Stimulated activated naive CD4-positive, alpha-beta T cell (primary cell): ENCODE data around the gene GUCA1C.

Experiments used
- DNase-seq, 6 experiments: peaks; one replicate each; lab custom pipeline; 2025; lab: John Stamatoyannopoulos, UW

GUCA1C gene, protein sequence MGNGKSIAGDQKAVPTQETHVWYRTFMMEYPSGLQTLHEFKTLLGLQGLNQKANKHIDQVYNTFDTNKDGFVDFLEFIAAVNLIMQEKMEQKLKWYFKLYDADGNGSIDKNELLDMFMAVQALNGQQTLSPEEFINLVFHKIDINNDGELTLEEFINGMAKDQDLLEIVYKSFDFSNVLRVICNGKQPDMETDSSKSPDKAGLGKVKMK

DNA sequence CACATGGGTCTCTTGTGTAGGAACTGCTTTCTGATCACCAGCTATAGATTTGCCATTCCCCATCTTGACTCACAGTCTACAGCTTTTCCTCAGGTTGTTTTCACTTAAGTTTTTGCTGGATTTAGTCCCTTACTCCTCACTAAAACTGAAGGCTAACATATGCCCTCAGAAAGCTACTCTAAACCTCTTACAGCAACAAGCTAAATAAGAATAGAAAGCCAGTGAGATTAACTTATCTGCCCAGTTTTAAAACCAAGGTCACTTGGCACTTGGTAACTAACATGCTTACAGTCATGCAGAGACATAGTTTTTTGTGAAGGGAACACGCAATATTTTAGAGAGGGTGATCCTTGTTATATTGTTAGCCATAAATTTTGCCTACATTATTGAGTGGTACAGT, at the start of gene GUCA1C:
TSS of gene GUCA1C (minus strand) at position 180 of the 400 bp plus-strand sequence. CDS start at position 63, 117 bp downstream.
- DNase-seq, result no peak

DNA sequence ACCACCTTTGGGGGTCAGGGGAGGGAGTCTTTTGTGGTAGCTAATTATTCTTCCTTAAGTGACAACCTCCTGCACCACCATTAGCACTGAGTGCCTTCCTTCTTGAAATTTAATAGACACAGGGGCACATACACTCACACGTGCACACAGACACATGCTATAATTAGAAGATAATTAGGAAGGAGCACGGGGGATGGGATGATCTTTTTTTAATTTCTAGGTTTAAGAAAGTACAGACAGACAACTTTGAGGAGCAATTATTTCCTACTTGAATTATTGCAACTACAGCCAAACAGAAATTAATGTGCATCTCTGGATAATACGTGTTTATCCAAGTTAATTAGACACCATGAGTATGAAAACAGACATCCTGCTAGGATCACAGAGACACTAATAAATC, 44.8 kb upstream of the GUCA1C start:
- no peak for DNase-seq

DNA sequence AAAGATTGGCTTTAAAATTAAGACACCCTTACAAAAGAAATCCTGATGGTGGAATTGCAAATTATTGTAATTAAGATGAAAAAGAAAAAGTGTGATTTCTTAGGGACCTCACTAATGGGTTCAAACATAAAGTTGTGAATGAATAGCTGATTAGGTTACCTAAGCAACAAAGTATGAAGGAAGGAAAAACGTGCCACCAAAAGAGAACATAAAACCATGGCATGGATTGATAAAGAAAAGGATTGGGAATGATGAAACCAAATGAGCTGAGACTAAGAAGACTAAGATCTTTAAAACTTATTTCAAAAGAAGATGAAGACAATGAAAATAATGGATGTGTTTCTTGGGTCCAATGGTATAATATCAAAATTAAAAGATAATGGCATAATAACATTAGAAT, 32.2 kb upstream of the GUCA1C start:
- no peak for DNase-seq

DNA sequence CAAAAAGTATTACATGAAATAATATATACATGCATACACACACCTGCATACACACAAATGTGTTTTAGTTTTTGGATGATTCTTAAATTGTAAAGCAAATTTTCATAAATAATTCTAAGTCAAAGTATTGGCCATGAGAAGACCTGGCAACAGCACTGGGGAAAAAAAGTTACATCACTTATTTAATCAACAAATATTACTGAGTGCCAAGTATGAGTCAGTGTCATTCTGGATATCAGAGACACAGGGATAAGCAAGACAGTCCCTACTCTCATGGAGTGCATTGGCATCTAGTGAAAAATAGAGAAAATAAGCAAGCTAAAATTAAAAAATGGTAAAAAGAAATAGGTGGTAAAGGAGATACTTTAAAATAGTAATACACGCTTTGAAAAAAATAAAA, 29.4 kb upstream of the GUCA1C start:
- no peak for DNase-seq

DNA sequence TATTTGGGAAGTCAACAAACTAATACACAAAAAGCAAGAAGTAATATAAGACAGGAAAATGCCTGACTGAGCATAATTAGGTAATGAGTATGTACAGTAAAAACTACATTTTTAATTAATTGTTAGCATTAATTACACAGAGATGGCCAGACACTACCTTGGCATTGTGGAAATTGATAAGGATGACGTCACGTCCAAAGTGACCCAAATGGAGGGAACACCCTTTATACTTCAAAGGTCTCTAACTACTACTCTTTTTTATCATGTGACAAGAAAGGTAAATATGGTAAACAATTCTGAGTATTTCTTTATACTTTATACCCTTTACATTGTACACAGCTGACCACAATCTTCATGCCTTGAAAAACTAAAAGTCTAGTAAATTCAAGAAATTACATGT, 22.4 kb upstream of the GUCA1C start:
- DNase-seq, result no peak

DNA sequence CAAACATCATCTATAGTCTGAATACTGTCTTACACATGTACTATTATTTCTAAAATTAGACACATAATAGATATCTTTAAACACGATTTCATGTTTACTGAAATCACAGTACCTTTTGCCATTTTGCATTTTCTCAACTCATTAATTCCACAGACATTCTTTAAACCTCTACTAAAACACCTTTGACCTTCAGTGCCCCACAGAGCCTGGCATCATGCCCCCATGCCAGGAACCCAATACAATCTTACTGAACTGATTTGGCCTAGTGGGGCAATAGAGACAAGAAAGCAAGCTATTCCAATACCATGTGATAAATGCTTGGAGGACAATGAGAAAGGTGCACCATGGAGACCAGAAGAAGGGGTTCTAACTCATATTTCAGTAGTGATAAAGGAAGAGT, 19.3 kb upstream of the GUCA1C start:
- no peak for DNase-seq

DNA sequence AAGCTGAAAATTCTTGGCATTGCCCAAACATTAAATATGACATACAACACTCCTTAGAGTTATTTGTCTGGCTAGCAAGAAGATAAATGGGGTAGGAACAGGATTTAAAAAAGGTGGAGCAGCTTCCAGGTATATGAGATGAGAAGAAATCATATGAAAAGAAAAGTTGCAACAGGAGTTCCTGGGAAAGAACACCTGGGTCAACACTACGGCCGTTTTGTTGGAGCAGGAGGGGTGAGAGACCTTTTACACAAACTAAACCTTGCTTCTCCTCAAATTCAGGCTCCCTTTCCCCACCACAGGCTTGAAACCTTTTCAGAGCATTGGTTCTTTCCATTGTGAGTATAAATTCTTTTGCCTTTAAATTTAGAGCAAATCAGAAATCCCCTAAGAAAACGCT, 18.8 kb upstream of the GUCA1C start:
- DNase-seq, result no peak

DNA sequence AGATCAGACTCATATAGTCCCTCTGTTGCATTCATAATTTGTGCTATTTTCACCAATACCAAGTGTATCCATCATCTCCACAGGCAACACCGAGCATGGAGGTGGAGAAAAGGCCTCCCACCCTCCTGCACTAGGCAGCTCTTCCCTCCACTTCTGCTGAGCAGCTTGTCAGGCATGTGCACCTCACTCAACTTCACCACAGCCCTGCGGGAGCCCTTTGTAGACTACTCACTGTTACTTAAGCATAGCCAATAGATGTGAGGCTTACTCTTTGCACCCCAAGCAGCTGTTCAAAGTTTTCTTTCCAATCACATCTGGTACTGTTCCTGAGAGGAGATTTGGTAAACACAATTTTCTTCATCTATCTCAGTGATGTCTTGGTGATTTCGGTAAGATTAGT, 16.9 kb upstream of the GUCA1C start:
- no peak for DNase-seq

DNA sequence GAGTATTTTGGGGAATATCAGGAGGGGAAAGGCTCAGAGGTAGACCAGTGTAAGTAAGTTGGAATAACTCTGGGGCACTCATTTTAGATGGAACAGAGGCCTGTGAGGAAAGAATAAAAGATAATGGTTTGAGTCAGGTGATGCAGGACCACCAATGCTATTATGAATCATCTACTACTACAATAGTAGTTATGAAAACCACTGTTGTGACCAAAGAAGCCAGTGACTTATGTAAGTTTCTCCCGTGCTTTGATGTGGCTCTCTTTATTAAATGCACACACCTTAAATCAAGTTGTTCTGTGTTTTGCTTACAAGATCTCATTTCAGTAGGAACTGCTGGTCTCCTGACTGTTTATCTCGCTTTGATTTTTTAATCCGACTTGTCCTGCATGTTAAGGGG, 13.1 kb upstream of the GUCA1C start:
- no peak for DNase-seq

DNA sequence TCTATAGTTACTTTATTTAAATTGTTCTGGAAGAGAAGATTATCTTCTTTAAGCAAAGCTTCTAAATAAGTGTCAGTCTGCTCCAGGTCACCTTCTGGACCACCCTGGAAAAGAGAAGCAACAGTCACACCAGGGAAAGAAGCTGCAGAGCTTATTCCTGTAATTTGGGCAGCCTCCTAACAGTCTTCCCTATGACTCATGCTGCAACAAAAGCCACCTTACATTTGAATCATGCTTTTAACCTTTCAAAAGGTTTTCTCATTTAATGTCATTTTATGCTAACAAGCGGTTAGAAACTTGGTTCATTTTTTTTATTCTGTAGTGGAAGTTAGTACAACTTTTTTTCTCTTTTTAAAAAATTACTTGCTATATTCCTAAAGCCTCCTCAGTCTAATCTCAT, 5.3 kb upstream of the GUCA1C start:
- no peak for DNase-seq

DNA sequence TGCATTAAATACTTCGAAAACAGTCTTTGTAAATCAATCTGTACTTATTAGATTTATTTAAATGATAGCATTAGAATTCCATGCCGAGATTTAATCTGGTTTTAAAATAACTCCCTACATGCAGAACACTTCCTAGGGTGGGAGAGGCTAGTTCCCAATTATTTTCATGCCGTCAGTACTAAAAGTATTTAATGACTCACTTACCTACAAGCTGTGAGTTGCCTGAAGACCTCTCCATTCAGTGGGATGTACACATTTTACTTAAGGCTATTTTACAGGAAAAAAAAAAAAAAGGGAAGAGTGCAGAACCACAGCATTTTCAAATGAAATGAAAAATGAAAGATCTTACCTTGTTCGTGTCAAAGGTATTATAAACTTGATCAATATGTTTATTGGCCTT, 469 bp downstream of the GUCA1C start:
- no peak for DNase-seq

DNA sequence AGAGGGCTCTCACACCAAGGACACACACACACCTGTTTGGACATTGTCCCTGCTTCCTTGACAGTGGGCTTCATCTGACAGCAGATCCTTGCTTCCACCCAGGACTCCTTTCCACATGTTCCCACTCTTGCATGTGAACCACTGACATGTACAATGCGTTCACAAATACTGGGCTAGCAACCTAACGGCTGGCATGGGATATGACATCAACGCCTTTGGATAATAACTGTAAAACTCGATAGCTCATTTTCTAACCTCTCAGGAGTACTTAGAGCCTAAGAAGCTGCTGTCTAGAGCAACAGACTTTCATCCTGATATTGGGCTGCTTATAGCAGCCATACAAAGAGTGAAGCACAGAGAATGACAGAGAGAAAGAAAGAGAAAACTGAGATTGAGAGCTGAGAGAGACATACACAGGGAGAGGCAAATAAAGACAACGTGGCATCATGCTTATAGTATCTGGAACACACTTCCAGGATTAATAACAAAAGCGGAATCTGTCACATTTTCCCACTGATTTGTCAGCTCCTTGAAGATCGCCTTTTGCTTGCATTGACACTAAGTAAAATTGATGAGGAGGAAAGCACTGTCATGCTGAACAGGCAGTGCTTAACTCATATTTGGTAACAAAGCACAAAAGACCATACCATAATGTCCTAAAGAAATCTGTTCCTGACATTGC, 1.7 kb downstream of the GUCA1C start:
- no peak for DNase-seq

DNA sequence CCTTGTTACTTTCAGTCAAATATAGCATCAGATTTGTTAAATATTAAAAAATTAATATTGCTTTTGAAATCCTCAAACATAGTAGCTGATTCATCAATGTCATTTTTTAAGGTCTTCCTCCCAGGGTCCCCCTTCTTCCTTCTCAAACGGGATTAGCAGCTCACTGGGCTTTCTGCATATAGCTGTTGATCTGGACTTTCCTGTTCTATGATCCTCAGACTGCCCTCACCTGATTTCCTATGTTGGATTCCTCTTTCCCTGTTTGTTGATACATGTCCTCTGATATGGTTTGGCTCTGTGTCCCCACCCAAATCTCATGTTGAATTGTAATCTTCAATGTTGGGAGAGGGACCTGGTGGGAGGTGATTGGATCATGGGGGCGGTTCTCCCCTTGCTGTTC, 5.8 kb downstream of the GUCA1C start:
- DNase-seq, result no peak

DNA sequence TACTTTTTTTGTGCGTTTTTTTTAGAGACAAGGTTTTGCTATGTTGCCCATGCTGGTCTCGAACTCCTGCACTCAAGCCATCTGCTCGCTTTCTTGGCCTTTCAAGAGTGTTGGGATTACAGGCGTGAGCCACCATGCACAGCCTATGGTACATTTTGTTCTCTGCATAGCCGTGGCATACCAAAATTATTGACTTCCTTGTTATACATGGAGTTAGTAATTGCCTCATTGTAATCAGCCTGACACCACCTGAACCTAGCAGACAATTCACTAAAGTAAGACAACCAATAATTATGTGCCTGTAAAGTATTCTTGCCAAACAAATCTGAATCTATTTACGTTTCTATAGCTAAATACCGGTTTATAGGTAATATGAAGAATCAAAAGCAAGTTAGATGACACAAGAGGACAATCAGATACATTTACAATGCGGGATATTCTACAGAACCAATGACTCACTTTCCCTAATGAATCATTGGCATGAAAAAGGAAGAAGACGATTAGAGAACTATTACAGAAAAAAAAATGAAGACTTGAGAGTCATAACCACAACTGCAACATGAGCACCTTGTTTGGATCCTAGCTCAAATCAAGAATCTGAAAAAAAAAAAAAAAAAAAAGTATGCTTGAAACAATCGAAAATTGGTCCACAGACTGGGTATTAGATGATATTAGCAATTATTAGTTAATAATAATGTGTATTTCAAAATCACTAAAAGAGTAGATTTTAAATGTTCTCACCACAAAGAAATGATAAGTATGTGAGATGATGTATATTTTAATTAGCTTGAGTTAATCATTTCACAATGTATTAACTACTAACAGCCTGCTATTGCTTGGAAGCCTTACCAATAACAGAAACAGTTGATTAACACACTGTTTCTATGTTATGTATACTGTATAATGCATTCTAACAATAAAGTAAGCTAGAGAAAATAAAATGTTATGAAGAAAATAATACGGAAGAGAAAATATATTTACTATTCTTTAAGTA, 7.1 kb downstream of the GUCA1C start:
- DNase-seq, result no peak

DNA sequence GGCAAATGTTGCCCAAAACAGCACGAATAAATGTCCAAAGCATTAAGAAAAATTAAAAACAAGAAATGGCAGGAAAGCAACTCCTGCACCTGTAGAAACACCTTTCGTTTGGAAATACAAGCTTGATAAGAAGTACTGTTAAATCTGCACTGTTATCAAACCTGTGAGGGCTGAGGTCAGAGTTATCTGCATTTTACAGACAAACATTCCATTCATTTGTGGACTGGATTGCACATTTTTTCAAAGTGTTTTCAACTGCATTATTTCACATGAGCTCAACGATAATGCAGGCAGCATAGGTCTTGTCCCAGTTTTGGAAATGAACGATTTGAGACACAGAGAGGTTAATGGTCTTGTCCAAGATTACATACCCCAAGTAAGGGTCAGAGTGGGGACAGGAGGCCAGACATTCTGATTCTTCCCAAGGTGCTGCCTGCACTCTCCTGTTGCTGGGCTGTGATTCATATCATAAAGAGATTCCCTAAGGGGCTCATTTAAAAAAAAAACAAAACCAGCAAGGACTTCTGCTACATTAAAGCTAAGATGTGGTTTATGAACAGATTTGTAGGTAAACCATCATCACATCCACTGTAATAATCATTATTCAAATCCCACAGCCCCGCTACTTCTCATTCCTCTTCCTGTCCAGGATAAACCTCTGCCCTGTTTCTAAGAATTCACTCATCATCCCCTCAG, 13.0 kb downstream of the GUCA1C start:
- no peak for DNase-seq

DNA sequence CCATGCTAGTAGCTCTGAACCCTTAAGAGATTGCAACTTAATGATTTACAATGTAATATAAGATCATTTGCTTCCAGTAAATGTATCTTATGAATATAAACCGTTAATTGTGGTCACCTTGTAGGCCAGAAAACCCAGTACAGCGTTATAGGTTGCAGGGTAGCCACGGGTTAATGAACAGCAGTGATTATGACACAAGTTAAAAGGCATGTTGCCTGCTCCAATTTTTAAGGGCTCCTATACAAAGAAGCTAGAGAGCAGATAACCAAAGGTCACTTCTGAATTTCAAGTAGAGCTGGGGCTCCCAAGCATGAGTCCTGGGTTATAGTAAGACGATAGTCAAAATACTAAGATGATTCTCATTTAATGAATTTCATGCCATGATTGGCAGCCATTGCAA, 13.5 kb downstream of the GUCA1C start:
- DNase-seq, result no peak

DNA sequence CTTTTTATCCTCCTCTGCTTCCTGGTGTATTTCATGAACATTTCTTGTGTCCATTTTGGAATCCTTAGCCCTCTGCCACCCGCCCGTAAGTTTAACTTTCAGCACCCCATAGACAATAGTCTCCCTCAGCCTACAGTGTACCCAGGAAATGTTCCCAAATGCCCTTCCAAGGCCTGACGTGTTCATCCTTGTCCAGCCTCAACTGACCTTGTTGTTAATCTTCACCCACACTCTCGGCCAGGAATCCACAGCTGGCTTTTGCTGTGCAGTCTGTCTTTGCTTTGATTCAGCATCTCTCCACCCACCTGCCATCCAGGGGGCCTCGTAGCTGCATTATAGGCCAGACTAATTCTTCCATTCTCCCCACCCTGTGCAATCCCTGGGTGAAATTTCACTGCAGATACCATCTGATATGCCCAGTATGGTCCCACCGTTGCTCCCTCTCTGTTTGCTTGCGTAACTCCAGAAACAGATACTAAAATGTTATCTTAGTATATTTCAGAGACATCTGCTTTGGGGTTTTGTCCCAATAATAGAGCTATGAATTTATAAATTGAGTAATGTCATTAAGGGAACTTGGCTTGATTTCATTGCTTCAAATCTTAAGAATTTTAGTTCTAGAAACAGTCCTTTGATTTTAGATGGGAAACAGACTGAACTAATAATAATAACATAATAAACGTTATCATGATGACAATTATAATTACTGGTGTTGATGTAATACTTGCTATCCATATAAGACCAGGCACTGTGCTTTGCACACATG, 16.6 kb downstream of the GUCA1C start:
- DNase-seq, result no peak

DNA sequence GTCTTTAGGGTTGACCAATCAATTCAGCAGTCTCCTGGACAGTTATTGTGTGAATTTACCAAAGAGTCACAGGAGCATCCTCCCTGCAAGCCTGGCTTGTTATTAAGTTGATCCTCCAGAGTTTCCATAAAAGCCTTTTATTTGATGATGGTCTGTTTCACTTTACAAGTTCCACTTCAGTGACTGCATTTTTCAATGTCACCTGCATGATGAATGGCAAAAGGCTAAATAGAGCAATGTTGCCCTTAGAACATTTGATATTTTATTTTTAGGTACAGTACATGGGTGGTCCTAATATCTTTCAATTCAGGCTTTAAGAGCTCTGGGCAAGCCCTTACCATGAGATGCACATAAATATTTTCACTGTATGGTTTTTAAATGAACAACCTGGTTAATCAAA, 22.6 kb downstream of the GUCA1C start:
- DNase-seq, result no peak

DNA sequence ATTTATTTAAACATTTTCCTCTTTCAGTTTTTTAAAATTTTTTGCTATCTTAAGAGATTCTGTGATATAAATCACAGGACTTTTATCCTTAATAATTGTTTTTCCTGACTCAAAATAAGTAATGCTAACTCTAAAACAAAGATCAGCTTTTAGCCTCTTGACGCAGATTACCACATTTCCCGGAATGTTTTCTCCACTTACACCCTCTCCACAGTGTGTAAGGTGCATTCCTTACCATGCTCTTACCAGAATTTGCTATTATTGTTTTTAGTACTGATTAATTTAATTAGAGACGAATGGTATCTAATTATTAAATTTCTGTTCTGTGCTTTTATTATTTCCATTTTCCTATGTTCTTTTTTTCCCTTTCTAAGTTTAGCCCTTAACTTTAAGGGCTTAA, 34.8 kb downstream of the GUCA1C start:
- no peak for DNase-seq

DNA sequence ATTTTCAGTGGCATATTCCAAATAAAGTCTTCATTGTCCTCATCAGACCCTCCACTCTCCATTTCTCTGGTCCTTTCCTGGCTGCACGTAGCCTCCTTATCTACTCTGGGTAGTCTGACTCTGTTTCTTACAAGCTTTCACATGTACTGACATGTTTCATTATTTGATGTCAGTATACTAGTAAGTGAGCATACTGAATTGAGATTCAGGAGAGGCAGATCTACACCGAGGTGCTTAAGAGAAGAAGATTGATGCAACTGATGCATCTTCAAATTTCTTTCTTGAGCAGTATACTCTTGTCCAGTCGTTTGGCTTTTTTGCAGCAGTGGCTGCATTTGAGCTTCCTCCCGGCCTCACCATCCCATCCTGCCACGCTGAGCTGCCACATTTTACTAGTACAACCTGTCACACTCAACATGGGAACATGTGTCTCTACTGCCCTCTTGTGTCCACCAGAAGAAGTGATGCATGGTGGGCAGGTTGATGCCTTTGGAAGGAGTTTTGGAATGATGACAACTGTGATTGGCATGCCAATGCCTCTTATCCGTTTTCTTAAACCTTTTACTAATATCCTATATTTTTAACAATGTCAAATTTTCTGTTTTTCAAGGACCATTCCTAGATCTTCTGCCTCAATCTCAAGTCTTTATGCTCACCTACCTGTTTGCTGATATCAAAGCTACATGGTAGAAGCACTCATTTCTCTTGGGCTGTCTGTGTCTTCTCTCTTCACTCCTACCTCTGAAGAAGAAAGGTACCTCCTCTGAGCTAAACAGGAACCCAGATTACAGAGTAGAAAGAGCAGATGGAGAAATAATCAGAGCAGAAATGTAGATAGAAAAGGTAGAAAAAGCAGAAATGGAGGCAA, 38.7 kb downstream of the GUCA1C start:
- DNase-seq, result peak; percentile 34 to 81 (median 58)

DNA sequence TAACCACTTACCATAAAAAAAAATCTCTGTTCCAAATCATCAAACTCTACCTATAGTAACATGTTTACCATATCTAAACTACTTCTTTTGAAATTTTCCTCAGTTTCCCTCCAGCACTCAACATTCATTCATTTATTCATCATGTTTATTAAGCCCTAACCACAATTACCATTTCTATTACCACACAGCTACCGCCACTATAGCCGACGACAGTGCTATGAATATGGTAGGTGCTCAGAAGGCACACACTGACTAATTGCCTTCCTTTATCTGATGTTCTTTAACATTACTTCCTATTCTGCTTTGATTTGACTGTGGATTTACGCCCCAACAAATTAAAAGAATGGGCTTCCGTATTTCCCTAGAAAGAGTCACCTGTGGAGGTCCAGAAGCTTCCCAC, 43.9 kb downstream of the GUCA1C start:
- no peak for DNase-seq
